ENCODE data around the gene RAB43.
A peak's percentile ranks its signal among the peaks of the same experiment; 100 is the strongest.

Gene RAB43

GRCh38 chr3:129060276-129061022, 61.2 kb downstream of the RAB43 start, which contains the start of gene GP9:
Gene GP9 (plus strand): TSS chr3:129060779. CDS start chr3:129061740, 961 bp downstream.
- no peak for DNase-seq

GRCh38 chr3:129059311-129059958, 62.2 kb downstream of the RAB43 start:
- DNase-seq = no peak

- DNase-seq = no peak
Observed at GRCh38 chr3:129058441-129059200, 63.0 kb downstream of the RAB43 start.

- DNase-seq = no peak
Observed at GRCh38 chr3:129057249-129057648, 64.4 kb downstream of the RAB43 start.

GRCh38 chr3:129056451-129057173, 65.0 kb downstream of the RAB43 start:
- DNase-seq = no peak

- no peak for DNase-seq
Observed at GRCh38 chr3:129054605-129055104, 66.9 kb downstream of the RAB43 start.

- DNase-seq = no peak
Observed at GRCh38 chr3:129052675-129053074, 68.9 kb downstream of the RAB43 start.

GRCh38 chr3:129051871-129052340, 69.7 kb downstream of the RAB43 start:
- no peak for DNase-seq

GRCh38 chr3:129050556-129051295, 70.9 kb downstream of the RAB43 start:
- no peak for DNase-seq

- no peak for DNase-seq
Observed at GRCh38 chr3:129047553-129047839, 74.1 kb downstream of the RAB43 start.

GRCh38 chr3:129046732-129047552, 74.7 kb downstream of the RAB43 start:
- no peak for DNase-seq

GRCh38 chr3:129046037-129046731, 75.4 kb downstream of the RAB43 start:
- DNase-seq = no peak

- DNase-seq = no peak
Observed at GRCh38 chr3:129045675-129046036, 75.9 kb downstream of the RAB43 start.

- no peak for DNase-seq
Observed at GRCh38 chr3:129040579-129041300, 80.9 kb downstream of the RAB43 start.

GRCh38 chr3:129040039-129040336, 81.6 kb downstream of the RAB43 start:
- DNase-seq = no peak

GRCh38 chr3:129039271-129040038, 82.1 kb downstream of the RAB43 start:
- peak in 1 of 2 experiments; percentile 71 for DNase-seq

GRCh38 chr3:129038121-129038855, 83.3 kb downstream of the RAB43 start:
- no peak for DNase-seq
